Testis (tissue), 3 donors: Measurements from ENCODE around the gene HDHD3. TPM values are rescaled to one million over a fixed set of nuclear protein-coding genes. Genes with fewer than 3 reads are reported as not detected.

Source experiments
- DNase-seq: peaks from one replicate; pipeline ENCODE4 v3.0.0-alpha.2; 2019
- H3K27ac ChIP-seq, 2 donors: fragments of 200-600 bp; sonication (generic); one replicate each; pipeline ENCODE4 v1.5.1; 2019
- H3K27me3 ChIP-seq: fragments of 200-600 bp; sonication (generic); one replicate; pipeline ENCODE4 v1.5.1; 2019
- H3K36me3 ChIP-seq: fragments of 200-600 bp; sonication (generic); one replicate; pipeline ENCODE4 v1.5.1; 2017; ENCODE audit warnings: low read depth; ENCODE audit errors: missing control alignments
- H3K4me1 ChIP-seq: fragments of 200-600 bp; sonication (generic); one replicate; pipeline ENCODE4 v1.5.1; 2019
- H3K4me3 ChIP-seq, 2 donors: fragments of 200-600 bp; sonication (generic); one replicate each; pipeline ENCODE4 v1.5.1; 2017 to 2019
- H3K9me3 ChIP-seq: fragments of 200-600 bp; sonication (generic); one replicate; pipeline ENCODE4 v1.5.1; 2017
- CTCF ChIP-seq, 3 experiments: fragments of 450-650 bp in 2 of 3; fragments of 200-600 bp in 1 of 3; sonication (generic) in 1 of 3; IDR thresholded peaks; one replicate each; pipeline ENCODE4 v1.5.1; 2016 to 2019; ENCODE audit warnings: antibody characterized with exemption in 3 of 3, mild to moderate bottlenecking in 2 of 3, moderate library complexity in 1 of 3
- POLR2A ChIP-seq: fragments of 450-650 bp; IDR thresholded peaks from one replicate; pipeline ENCODE4 v1.6.1; 2017; ENCODE audit warnings: antibody characterized with exemption, mild to moderate bottlenecking, moderate library complexity
- WGBS, 2 donors: methylation state at CpG; one replicate each; pipeline ENCODE4 v1.1.5; 2018; 5-methylcytosine and 5-hydroxymethylcytosine counted together
- intact Hi-C: fragments of 100-400 bp; cut with DNase I; formaldehyde crosslinking; loops from one replicate; pipeline ENCODE4 v1.15.1; 2023; ENCODE audit warnings: low total_unique reads
- polyA plus RNA-seq: library from polyadenylated mRNA; stranded (reverse); fragments of 350-450 nt; fragmentation: Illumina TruSeq; extraction: RNeasy Lipid Tissue Mini Kit (QIAGEN cat#74804); gene quantifications from one replicate; pipeline ENCODE4 v1.2.3, GENCODE V29; 2014; ENCODE audit warnings: low read depth, low replicate concordance; ENCODE audit not compliant: insufficient read depth
- total RNA-seq, 2 donors: library from RNA; depleted of rRNA; stranded (reverse); fragments of >200 nt; gene quantifications; one replicate each; pipeline ENCODE4 v1.2.3, GENCODE V29; 2016

HDHD3 gene
- total and polyA plus RNA-seq, 3 donors from 2014 or later = 13.8 to 32.9 (median 22.9) TPM

- DNase-seq = no peak
- intact Hi-C loops = no loop called here
These were observed 39.4 kb upstream of the HDHD3 start for GRCh38 chr9:113416149-113416721.

GRCh38 chr9:113410207-113410864, 33.5 kb upstream of the HDHD3 start, which contains the start of the genes C9orf43 and POLE3:
Gene C9orf43, plus strand, starts transcription at chr9:113410747. Its CDS starts 2,747 bp downstream, at chr9:113413494.
Gene POLE3, minus strand, starts transcription at chr9:113410675. Its CDS starts 382 bp downstream, at chr9:113410293.
- WGBS, 2 donors = 1% methylated on average over 57 to 61 of the region's 61 CpGs
- peak; percentile 96 for DNase-seq
- Histone ChIP-seq H3K27me3 (no peaks in the 10 kb centered on the region), H3K27ac (peak within 1 kb of the TSS; percentile 95 to 98), H3K4me3 (peak within 1 kb of the TSS; percentile 74 to 90), H3K9me3 (no peaks in the 10 kb centered on the region), H3K36me3 (no peaks in the 10 kb centered on the region), H3K4me1 (peaks cover 16% of the 10 kb centered on the region)
- intact Hi-C loops = no loop called here
- TF ChIP-seq CTCF (IDR thresholded peaks at IDR 0.05) (peak in 2 of 3 experiments; percentile 25 to 50), POLR2A (peak; percentile 63)

More at GRCh38 chr9:113416149-113416721, 39.4 kb upstream of the HDHD3 start:
- H3K27me3 ChIP-seq = no peaks in the 10 kb centered on the region
- no peaks in the 10 kb centered on the region for H3K9me3 ChIP-seq
- no peaks in the 10 kb centered on the region for H3K4me1 ChIP-seq
- WGBS, 2 donors = 58 to 73% methylated on average over 3 of the region's 3 CpGs
- H3K27ac ChIP-seq = no peak overlapping the region
- H3K36me3 ChIP-seq = no peaks in the 10 kb centered on the region
- TF ChIP-seq CTCF (IDR thresholded peaks at IDR 0.05) (no peak), POLR2A (no peak)
- H3K4me3 ChIP-seq = no peak overlapping the region

GRCh38 chr9:113409883-113410206, 33.1 kb upstream of the HDHD3 start:
- intact Hi-C loops = no loop called here
- Histone ChIP-seq H3K27me3 (no peaks in the 10 kb centered on the region), H3K27ac (peak overlapping the region; percentile 95 to 98), H3K4me1 (peaks cover 16% of the 10 kb centered on the region), H3K9me3 (no peaks in the 10 kb centered on the region), H3K4me3 (peak overlapping the region; percentile 74 to 90), H3K36me3 (no peaks in the 10 kb centered on the region)
- DNase-seq = no peak
- TF ChIP-seq POLR2A (no peak), CTCF (IDR thresholded peaks at IDR 0.05) (no peak)
- WGBS, 2 donors = 0% methylated on average over 20 of the region's 20 CpGs

DNA sequence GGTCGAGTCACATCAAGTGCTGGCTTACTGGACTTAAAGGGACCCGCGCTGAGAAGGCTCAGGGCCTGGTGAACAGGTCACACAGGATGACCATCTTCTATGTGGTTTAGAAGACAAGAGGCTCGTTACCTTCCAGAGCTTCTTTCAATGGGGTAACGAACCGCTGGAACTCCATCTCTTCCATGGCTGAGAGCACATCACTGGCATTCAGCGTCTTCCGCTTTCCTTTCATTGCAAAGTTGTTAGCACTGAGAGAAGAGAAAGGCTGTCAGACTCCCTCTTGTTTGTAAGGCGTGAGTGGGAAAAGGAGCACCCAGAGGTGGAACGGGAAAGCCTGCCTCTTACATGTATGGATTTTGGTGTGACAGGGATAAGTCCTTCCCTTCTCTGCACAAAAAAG, 32.7 kb upstream of the HDHD3 start:
- WGBS, 2 donors = 17 to 29% methylated on average over 10 of the region's 10 CpGs
- TF ChIP-seq POLR2A = no peak
- no peak for TF ChIP-seq CTCF (IDR thresholded peaks at IDR 0.05)
- peaks cover 16% of the 10 kb centered on the region for H3K4me1 ChIP-seq
- H3K4me3 ChIP-seq = peak overlapping the region; percentile 74 to 90
- H3K36me3 ChIP-seq = no peaks in the 10 kb centered on the region
- no peaks in the 10 kb centered on the region for H3K27me3 ChIP-seq
- DNase-seq = no peak
- intact Hi-C loops = no loop called here
- H3K27ac ChIP-seq = peak overlapping the region; percentile 95 to 98
- H3K9me3 ChIP-seq = no peaks in the 10 kb centered on the region
